Mammary epithelial cell (primary cell): ENCODE measurements around the gene ZNF674.

Experiments
- CTCF ChIP-seq, 2 donors: IDR thresholded peaks in 1 of 2; conservative IDR thresholded peaks in 1 of 2; 2 replicates each; pipeline ENCODE4 v1.5.1; 2011 to 2012; ENCODE audit warnings: inconsistent platforms in 2 of 2, low read length in 2 of 2, mild to moderate bottlenecking in 2 of 2, control low read depth in 1 of 2, low read depth in 1 of 2; ENCODE audit not compliant: insufficient read depth in 1 of 2; ENCODE audit errors: extremely low read depth in 1 of 2
- EZH2 ChIP-seq: IDR thresholded peaks from 2 replicates; pipeline ENCODE4 v1.6.1; 2012; ENCODE audit warnings: low read length, inconsistent platforms, borderline replicate concordance

DNA sequence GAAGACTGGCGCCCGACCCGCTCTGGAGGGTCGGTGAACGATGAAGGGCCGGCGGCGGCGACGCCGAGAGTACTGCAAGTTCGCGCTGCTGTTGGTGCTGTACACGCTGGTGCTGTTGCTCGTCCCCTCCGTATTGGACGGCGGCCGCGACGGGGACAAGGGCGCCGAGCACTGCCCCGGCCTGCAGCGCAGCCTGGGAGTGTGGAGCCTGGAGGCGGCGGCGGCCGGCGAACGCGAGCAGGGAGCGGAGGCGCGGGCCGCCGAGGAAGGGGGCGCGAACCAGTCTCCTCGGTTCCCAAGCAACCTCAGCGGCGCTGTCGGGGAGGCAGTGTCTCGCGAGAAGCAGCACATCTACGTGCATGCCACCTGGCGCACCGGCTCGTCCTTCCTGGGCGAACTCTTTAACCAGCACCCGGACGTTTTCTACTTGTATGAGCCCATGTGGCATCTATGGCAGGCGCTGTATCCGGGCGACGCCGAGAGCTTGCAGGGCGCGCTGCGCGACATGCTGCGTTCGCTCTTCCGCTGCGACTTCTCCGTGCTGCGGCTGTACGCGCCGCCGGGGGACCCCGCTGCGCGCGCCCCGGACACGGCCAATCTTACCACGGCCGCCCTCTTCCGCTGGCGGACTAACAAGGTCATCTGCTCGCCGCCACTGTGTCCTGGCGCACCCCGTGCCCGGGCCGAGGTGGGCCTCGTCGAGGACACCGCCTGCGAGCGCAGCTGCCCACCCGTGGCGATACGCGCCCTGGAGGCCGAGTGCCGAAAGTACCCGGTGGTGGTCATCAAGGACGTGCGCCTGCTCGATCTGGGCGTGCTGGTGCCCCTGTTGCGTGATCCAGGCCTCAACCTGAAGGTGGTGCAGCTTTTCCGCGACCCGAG lies 28.9 kb upstream of the ZNF674 start:
- TF ChIP-seq CTCF (conservative IDR thresholded peaks at IDR 0.05 in 1 of 2, IDR thresholded peaks at IDR 0.05 in 1 of 2; ENCODE audit: extremely low read depth in 1 of 2, insufficient read depth in 1 of 2, low read depth in 1 of 2, low read length in 2 of 2): no peak
- TF ChIP-seq EZH2: no peak
